B cell (primary cell): Measurements from ENCODE around the gene SKOR1. TPM values are rescaled to one million over a fixed set of nuclear protein-coding genes. Genes with fewer than 3 reads are reported as not detected.

Experiments used
- ATAC-seq: fragments of 200-7000 bp; cut with Tn5 transposase; one replicate; pipeline ENCODE4 v1.10.0; 2021; ENCODE audit warnings: low read depth, mild to moderate bottlenecking, moderate number of reproducible peaks, moderate library complexity
- CTCF ChIA-PET: fragments of 350-600 bp; sonication (Branson Sonifier 250); formaldehyde crosslinking; loops from one replicate; lab custom pipeline; 2021; ENCODE audit warnings: antibody characterized with exemption, inconsistent platforms; lab: Charles Lee
- POLR2A ChIA-PET: fragments of 350-600 bp; sonication (Branson Sonifier 250); formaldehyde crosslinking; loops from one replicate; lab custom pipeline; 2021; ENCODE audit warnings: antibody characterized with exemption; lab: Charles Lee
- DNase-seq: peaks from one replicate; pipeline ENCODE4 v3.0.0; 2013
- H2AFZ ChIP-seq: 2 replicates; pipeline ENCODE4 v1.6.1; 2012; ENCODE audit warnings: mild to moderate bottlenecking, low read depth, low read length; ENCODE audit not compliant: insufficient read depth, poor library complexity, severe bottlenecking
- H3K27ac ChIP-seq, 2 donors: 1 replicate in 1 of 2; 2 replicates in 1 of 2; pipeline ENCODE4 v1.5.1; 2012 to 2013; ENCODE audit warnings: low read length in 2 of 2, mild to moderate bottlenecking in 2 of 2, moderate library complexity in 1 of 2
- H3K27me3 ChIP-seq, 4 experiments: fragments of 200-600 bp in 1 of 4; sonication (generic) in 1 of 4; replicated peaks in 1 of 4; 1 replicate in 2 of 4; 2 replicates in 2 of 4; pipeline versions ENCODE4 v1.6.1 to v1.7.0; 2013 to 2016; ENCODE audit warnings: low read length in 3 of 4, mild to moderate bottlenecking in 2 of 4, mixed read lengths in 1 of 4, moderate library complexity in 1 of 4; ENCODE audit not compliant: insufficient read depth in 4 of 4, control insufficient read depth in 3 of 4; ENCODE audit errors: control extremely low read depth in 1 of 4
- H3K36me3 ChIP-seq, 2 experiments: replicated peaks in 1 of 2; 1 replicate in 1 of 2; 2 replicates in 1 of 2; pipeline versions ENCODE4 v1.6.1 to v1.7.1; 2013; ENCODE audit warnings: low read length in 1 of 2; ENCODE audit not compliant: insufficient read depth in 2 of 2, control insufficient read depth in 1 of 2; ENCODE audit errors: control extremely low read depth in 1 of 2, extremely low read depth in 1 of 2
- H3K4me1 ChIP-seq, 2 donors: fragments of 200-600 bp in 1 of 2; sonication (generic) in 1 of 2; 1 replicate in 1 of 2; 2 replicates in 1 of 2; pipeline versions ENCODE4 v1.5.1 to v1.6.1; 2013 to 2017; ENCODE audit warnings: low read length in 2 of 2; ENCODE audit not compliant: control insufficient read depth in 2 of 2, insufficient read depth in 2 of 2
- H3K4me2 ChIP-seq: replicated peaks from 2 replicates; pipeline ENCODE3; 2012; ENCODE audit warnings: mild to moderate bottlenecking, low read depth, low read length; ENCODE audit not compliant: poor library complexity, severe bottlenecking
- H3K4me3 ChIP-seq, 5 experiments: fragments of 200-600 bp in 1 of 5; sonication (generic) in 1 of 5; 1 replicate in 3 of 5; 2 replicates in 2 of 5; pipeline versions ENCODE4 v1.5.1 to v1.7.0; 2011 to 2016; ENCODE audit warnings: low read length in 4 of 5, mild to moderate bottlenecking in 4 of 5, low read depth in 2 of 5, control low read depth in 1 of 5, moderate library complexity in 1 of 5; ENCODE audit not compliant: insufficient read depth in 1 of 5; ENCODE audit errors: control extremely low read depth in 1 of 5, extremely low read depth in 1 of 5
- H3K79me2 ChIP-seq: fragments of 200-600 bp; sonication (generic); one replicate; pipeline ENCODE4 v1.6.0; 2016; ENCODE audit warnings: low read length; ENCODE audit not compliant: control insufficient read depth, insufficient read depth
- H3K9ac ChIP-seq: fragments of 200-600 bp; sonication (generic); 2 replicates; pipeline ENCODE4 v1.6.1; 2017; ENCODE audit warnings: mild to moderate bottlenecking, low read length, moderate library complexity
- H3K9me3 ChIP-seq, 3 donors: one replicate each; pipeline versions ENCODE4 v1.6.1 to v1.7.1; 2013; ENCODE audit warnings: low read length in 2 of 3; ENCODE audit not compliant: control insufficient read depth in 2 of 3, insufficient read depth in 1 of 3; ENCODE audit errors: control extremely low read depth in 1 of 3
- H4K20me1 ChIP-seq: 2 replicates; pipeline ENCODE4 v1.6.0; 2012; ENCODE audit warnings: mild to moderate bottlenecking, low read length; ENCODE audit not compliant: insufficient read depth, control insufficient read depth, poor library complexity, severe bottlenecking
- H3K27ac Mint-ChIP-seq: one replicate; pipeline ENCODE4 v1.8.0; 2021; ENCODE audit warnings: mixed read lengths
- H3K27me3 Mint-ChIP-seq: one replicate; pipeline ENCODE4 v1.8.0; 2021; ENCODE audit warnings: mixed read lengths
- H3K4me1 Mint-ChIP-seq: one replicate; pipeline ENCODE4 v1.8.0; 2021; ENCODE audit warnings: mixed read lengths
- H3K4me3 Mint-ChIP-seq: one replicate; pipeline ENCODE4 v1.8.0; 2021; ENCODE audit warnings: mixed read lengths
- H3K9me3 Mint-ChIP-seq: one replicate; pipeline ENCODE4 v1.8.0; 2022; ENCODE audit warnings: mixed read lengths; ENCODE audit not compliant: insufficient read depth
- CTCF ChIP-seq: fragments of 200-600 bp; IDR thresholded peaks from one replicate; pipeline ENCODE4 v1.8.0; 2022; ENCODE audit warnings: antibody characterized with exemption, mild to moderate bottlenecking
- EZH2 ChIP-seq: IDR thresholded peaks from 2 replicates; pipeline ENCODE4 v1.6.1; 2012; ENCODE audit warnings: borderline replicate concordance, low read depth, mild to moderate bottlenecking, moderate library complexity, low read length; ENCODE audit not compliant: insufficient read depth, poor library complexity, severe bottlenecking
- WGBS: methylation state at CpG from one replicate; pipeline ENCODE4 v1.1.5; 2013; ENCODE audit warnings: missing lambda C conversion rate; ENCODE audit not compliant: insufficient coverage; 5-methylcytosine and 5-hydroxymethylcytosine counted together
- intact Hi-C: fragments of 100-400 bp; cut with micrococcal nuclease; formaldehyde crosslinking; loops from one replicate; pipeline ENCODE4 v1.10.0; 2022
- polyA plus RNA-seq: library from polyadenylated mRNA; depleted of rRNA; stranded (reverse); fragments of >200 nt; gene quantifications from 2 replicates; pipeline ENCODE4 v1.2.3, GENCODE V29; 2012
- total RNA-seq, 2 donors: library from RNA; stranded (reverse); fragments of 120-200 nt in 1 of 2; gene quantifications; 1 replicate in 1 of 2; 2 replicates in 1 of 2; pipeline versions ENCODE4 v1.2.3 to v1.2.4, GENCODE V29; 2013 to 2022

SKOR1 gene
- total and polyA plus RNA-seq, 2 donors (not counting 1 experiment from before 2014, with no cell fraction given): 0.37 to 0.67 TPM

- CTCF ChIA-PET: no interaction called here
- H3K27me3 Mint-ChIP-seq: no peaks in the 10 kb centered on the region
These were observed 34.5 kb upstream of the SKOR1 start for GRCh38 chr15:67790610-67791319.

More at GRCh38 chr15:67790610-67791319, 34.5 kb upstream of the SKOR1 start:
- no peak overlapping the region for H3K4me2 ChIP-seq
- H3K4me1 Mint-ChIP-seq: peaks cover 15% of the 10 kb centered on the region
- ATAC-seq (no peak), DNase-seq (no peak)
- no peak overlapping the region for H3K27ac Mint-ChIP-seq
- H4K20me1 ChIP-seq: no peaks in the 10 kb centered on the region
- intact Hi-C loops: no loop called here
- H2AFZ ChIP-seq: no peak overlapping the region
- no peak overlapping the region for H3K27ac ChIP-seq
- no peaks in the 10 kb centered on the region for H3K27me3 ChIP-seq
- H3K4me3 Mint-ChIP-seq: no peak overlapping the region
- peaks cover 5 to 8% of the 10 kb centered on the region in 2 donors for H3K4me1 ChIP-seq
- 100% methylated on average over 2 of the region's 3 CpGs for WGBS
- H3K9ac ChIP-seq: no peak overlapping the region
- H3K4me3 ChIP-seq: no peak overlapping the region
- H3K79me2 ChIP-seq: no peaks in the 10 kb centered on the region
- TF ChIP-seq EZH2: no peak
- TF ChIP-seq CTCF: no peak
- H3K9me3 Mint-ChIP-seq: peaks cover 3% of the 10 kb centered on the region
- H3K36me3 ChIP-seq: no peaks in the 10 kb centered on the region
- POLR2A ChIA-PET: no interaction called here
- peaks cover 2 to 3% (median 3%) of the 10 kb centered on the region in 3 donors for H3K9me3 ChIP-seq
